HG03025 (cell line): ENCODE data around the gene ZDHHC11.
"Not testable (repeated sequence)": the region's sequence is repeated elsewhere in the genome, so short reads cannot be mapped to it uniquely, and the experiment has no call there.

ENCODE experiments used
- ATAC-seq: cut with Tn5 transposase; IDR thresholded peaks from one replicate; pipeline ENCODE4 v1.9.1; 2021; ENCODE audit warnings: mild to moderate bottlenecking, moderate library complexity; ENCODE audit not compliant: unreplicated experiment, low FRiP score

ZDHHC11 gene

DNA sequence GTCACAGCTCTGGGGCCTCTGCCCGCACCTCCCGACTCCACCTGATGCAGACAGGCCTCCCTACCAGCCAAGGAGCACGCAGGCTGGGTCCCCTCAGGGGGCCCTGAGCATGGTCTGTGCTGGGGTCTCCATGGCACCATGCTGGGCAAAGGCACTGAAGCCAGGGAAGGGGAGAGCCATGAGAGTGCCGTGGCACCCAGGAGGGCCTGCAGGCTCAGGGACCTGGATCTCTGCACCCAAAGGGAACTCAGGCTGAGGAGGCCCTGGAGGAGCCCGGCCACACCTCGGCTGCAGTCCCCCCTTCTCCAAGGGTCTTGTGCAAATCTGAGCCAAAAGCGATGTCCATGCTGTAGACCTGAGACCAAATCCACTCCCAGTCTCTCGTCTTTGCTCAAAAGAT, 98.8 kb downstream of the ZDHHC11 start:
- ATAC-seq: not testable (repeated sequence)

DNA sequence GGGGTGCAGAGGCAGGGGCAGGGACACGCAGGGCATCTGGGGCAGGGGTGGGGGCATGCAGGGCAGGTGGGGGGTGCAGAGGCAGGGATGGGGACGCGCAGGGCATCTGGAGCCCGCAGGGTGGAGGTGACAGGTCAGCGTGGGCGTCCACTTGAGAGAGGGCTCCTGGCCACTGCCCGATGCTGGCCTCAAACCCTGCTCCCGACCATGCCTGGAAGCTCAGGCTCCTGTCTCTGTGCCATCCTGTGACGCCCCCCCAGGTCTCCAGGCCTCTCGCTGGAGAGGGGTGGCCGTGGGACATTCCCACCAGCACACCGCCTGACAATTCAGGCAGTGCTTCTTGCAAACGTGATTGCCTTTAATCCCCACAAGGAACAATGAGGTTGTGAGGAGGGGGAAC, 99.3 kb downstream of the ZDHHC11 start:
- ATAC-seq: no peak

DNA sequence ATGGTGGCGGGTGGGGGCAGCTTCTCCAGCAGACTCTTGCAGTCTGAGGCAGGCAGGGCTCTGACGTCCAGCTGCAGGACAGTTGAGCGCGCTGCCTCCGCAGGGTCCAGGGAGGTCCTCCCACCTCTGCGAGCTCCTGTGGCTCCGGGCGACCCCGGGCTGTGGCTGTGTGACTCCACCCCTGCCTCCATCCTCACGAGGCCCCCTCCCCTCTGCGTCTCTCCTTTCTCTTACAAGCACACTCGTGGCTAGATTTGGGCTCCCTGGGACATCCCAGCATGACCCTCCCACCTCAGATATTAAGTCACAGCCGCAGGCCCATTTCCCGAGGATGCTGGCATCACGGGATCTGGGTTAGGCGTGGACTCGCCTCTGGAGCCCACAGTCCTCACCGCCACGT, 100.6 kb downstream of the ZDHHC11 start:
- not testable (repeated sequence) for ATAC-seq

DNA sequence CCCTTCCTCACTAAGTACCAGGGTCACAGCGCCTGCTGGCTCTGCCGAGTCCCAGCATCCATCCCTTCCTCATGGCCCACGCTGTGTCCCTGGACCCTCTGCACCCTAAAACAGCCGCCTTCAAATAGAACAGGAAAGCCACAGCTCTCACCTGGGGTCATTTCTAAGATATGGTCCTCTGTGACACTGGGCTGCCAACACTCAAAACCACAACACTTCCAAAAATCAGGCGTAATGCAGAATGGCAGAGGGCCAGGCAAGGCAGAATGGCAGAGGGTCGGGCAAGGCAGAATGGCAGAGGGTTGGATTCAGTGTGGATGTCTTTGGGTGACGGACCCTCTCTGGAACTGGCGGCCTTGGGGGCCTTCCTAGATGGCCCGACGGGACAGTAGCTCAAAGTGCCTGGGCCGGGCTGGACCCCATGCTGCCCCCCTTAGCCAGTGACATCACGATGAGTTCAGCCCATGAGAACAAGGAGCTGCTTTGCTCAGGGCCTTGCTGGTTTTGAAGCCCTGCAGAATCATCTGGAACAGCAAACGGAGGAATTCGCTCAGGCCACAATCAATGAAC, 101.6 kb downstream of the ZDHHC11 start:
- ATAC-seq: no peak

DNA sequence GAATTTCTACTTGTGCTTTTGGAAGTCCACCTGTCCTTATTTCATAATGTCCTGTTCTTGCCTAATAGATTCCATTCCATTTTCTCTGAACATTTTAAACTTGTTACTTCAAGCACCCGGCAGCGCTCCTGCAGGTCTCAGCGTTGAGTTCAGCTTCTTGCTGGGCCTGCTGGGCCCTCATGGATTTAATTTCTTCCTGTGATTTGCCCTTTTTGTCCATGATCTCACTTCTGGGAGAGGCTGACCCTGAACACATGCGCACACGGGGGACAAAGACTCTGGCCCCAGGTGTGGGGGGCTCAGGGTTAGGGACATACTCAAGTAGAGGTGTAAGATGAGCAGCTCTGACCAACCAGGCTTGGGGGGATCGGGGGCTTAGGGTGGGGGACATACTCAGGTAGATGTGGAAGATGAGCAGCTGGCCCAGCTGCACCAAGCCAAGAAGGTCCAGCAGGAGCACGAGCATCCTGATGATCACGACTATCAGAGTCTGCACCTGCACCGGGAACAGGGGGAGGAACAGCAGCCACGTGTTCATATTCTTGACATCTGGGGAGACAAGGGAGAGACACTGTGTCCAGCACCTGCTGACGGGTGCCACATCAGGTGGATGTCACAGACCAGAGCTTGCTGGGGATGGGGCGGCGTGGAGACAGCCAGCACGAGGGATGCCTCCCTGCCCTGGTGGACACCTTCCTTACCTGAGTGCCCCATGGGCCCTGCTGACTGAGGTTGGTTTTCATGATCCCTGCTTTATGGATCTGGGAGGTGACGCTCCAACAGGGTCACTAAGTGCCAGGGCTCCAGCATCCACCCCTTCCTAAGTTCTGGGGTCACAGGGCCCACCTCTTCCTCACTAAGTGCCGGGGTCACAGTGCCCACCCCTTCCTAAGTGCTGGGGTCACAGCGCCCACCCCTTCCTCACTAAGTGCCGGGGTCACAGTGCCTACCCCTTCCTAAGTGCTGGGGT, 102.5 kb downstream of the ZDHHC11 start:
- not testable (repeated sequence) for ATAC-seq

DNA sequence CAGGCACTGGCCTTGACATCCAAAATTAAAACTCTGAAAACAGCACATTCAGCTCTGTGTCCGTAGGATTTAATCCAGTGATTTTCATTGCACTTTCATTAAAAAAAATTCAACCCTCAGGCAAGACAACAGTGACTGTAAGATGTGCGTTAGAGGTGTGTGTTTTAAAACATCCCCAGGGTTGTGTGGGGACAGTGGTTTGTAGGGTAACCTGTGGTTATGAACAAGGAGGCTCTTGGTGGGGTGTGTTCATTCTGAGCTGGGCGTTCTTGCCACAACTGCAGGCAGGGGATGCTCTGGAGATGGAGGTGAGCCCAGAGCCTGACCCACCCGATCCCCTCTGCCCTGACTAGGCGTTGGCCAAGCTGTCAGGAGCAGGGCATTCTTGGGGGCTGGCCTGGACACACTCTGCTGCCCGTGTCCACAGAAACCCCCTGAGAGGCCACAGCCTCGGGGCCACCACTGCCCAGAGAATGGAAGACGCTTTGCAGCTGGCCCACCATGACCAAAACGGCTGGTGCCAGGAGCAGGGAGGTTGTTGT, 103.4 kb downstream of the ZDHHC11 start:
- ATAC-seq: not testable (repeated sequence)

DNA sequence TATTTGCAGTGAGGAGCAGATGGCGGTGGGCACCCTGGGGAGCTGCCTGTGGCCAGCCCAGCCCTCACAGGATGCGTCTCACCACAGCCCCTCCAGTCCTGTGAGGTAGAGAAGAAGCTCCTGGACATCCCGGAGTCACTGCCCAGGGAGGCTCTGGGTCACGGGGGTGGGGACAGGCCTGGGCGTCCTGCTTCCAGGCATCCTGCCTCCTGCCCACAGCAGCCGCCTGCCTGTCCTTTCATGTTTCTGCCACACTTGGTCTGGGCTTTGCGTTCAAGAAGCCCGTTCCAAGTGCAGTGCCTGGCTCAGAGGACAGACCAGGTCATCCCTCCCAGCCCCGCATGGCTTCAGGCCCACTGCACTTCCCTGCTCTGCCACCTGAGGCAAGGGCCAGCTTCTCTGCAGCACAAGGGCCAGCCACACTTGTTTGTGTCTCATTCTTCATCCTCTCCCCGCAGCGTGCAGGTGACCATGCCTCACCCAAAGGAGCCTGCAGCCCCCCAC, 104.5 kb downstream of the ZDHHC11 start:
- no peak for ATAC-seq
